A204.1 (cell line): ENCODE measurements around the gene DAW1.
"Not testable (repeated sequence)": the region's sequence is repeated elsewhere in the genome, so short reads cannot be mapped to it uniquely, and the experiment has no call there.

Source experiments
- FAIRE-seq: peaks from 2 replicates; lab custom pipeline; 2012; peaks lifted over from hg19 to GRCh38; lab: Jason Lieb, UNC

DAW1 gene

GRCh38 chr2:227921648-227922047, 50.2 kb downstream of the DAW1 start:
- FAIRE-seq, result no peak

- FAIRE-seq, result no peak
Observed at GRCh38 chr2:227932001-227932400, 60.6 kb downstream of the DAW1 start.

- FAIRE-seq, result no peak
Observed at GRCh38 chr2:227932403-227932802, 61.0 kb downstream of the DAW1 start.

DNA sequence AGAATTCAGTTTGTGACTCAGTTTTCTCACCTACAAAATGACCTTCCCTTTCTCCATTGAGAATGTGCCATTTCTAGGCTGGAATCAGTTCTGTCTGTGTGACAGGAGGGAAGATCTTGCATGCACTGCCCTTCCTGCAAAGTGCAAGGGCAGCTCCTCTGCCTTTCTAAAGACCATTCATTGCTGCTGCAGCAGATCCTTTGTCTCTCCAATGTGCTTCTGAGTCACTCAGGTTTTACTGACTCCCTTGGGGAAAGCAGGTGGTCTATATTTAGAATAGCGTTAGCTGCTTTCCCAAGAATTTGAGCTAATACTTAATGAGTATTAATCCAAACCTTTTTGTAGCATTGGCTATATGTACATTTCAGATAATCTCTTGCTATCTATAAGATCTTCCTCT, 62.5 kb downstream of the DAW1 start:
- FAIRE-seq, result no peak

DNA sequence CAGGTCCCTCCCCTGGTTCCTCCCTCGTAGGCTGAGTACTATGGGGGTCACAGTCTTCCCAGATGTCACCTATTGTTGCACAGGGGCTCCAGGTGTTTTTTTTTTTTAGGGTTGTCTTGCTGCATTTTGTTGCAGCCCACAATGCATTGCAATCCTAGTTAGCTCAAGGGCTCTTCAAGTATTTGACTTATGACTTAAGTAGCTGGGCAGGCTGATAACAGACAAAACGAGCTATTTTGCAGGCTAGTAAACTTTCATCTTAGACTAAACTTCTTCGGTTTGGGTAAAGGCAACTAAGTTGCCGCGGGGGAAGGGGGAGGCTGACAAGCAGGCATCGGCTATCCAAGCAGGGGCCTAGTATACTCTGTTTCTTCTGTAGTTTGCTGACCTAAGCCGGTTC, 64.8 kb downstream of the DAW1 start:
- not testable (repeated sequence) for FAIRE-seq

GRCh38 chr2:227939271-227940027, 68.0 kb downstream of the DAW1 start:
- FAIRE-seq, result no peak

DNA sequence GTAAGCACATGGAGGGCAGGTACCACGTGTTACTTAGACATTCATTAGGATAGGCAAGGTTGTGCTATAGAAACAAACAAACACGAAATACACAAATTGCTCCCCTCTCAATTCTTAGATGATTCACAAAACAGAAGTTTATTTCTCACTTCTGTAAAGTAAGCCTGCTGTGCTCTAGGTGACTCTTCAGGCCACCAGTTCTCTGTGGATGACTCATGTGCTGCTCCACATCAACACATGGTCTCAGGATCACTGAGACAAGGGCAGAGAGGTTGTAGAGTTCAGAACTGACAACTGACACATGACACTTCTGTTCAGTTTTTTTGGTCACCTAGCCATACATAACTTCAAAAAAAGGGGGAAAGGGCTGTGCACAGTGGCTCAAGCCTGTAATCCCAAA, 70.6 kb downstream of the DAW1 start:
- FAIRE-seq, result no peak

DNA sequence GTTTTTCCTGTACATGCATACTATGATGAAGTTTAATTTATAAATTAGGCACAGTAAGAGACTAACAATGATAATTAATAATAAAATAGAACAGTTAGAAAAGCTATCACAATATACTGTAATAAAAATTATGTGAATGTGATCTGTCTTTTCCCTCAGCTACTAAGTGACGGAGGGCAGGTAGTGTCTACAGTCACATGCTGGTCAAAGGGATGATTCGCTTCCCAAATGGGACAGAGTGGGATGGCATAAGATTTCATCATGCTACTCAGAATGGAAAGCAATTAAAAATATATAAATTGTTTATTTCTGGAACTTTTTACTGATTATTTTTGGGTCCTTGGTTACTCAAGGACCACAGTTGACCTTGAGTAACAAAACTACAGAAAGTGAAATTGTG, 71.5 kb downstream of the DAW1 start:
- FAIRE-seq, result no peak

- no peak for FAIRE-seq
Observed at GRCh38 chr2:227960317-227960716, 88.9 kb downstream of the DAW1 start.

DNA sequence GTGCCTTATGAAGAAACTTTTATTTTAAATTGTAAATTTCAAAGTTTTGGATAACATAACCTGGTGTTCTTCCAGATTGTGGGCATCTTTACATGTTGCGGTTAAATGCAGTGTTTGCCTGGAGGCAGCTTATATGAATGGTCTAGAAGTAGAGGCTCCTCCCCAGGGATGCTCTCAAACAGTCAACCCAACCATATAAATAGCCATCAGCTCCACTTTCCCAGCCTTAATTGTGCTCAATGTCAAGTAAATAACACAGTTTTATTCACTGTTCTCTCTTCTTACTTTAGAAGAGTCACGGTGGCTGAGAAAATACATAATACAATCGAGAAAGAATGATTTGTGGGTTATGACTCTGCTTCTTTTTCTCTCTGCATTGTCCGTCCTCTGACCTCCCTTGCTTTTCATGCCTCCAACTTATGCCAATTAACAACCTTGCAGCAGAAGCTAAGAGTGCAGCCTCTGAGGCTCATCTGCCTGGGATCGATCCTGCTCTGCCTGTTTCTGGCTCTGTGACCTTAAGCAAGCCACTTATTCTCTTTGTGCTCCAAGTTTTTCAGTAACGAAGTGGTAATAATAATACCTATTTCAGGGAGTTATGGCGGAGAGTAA, 100.3 kb downstream of the DAW1 start:
- no peak for FAIRE-seq

GRCh38 chr2:227973241-227973640, 101.8 kb downstream of the DAW1 start:
- FAIRE-seq, result no peak
